ENCODE measurements around the gene FYTTD1. TPM values are rescaled to one million over a fixed set of nuclear protein-coding genes. Genes with fewer than 3 reads are reported as not detected.
A peak's percentile ranks its signal among the peaks of the same experiment; 100 is the strongest.
"Not testable (repeated sequence)": the region's sequence is repeated elsewhere in the genome, so short reads cannot be mapped to it uniquely, and the experiment has no call there.

The FYTTD1 gene
- total and polyA plus RNA-seq, 2 of the 4 experiments (the other 2 are of a cell fraction): 20.4 to 50.2 TPM

- Histone ChIP-seq H3K9me1 (ENCODE audit: insufficient read depth, low read length) (peaks cover 3% of the 10 kb centered on the region), H3K36me3 (ENCODE audit: control insufficient read depth, insufficient read depth, low read length) (no peaks in the 10 kb centered on the region), H2AK5ac (ENCODE audit: low read depth, low read length) (no peak overlapping the region), H3K4me3 (ENCODE audit: insufficient read depth, low read depth, low read length) (no peak overlapping the region), H3K4me1 (ENCODE audit: control insufficient read depth, insufficient read depth, low read length) (0 out of 2 replicates have a peak, but pooled peaks cover 2% of the 10 kb centered on the region), H3K18ac (ENCODE audit: low read depth, low read length) (no peak overlapping the region), H3K14ac (replicated peaks; ENCODE audit: low read depth, low read length) (0 out of 2 replicates have a peak overlapping the region, but pooled peaks have one; percentile 4), H3K27me3 (ENCODE audit: control insufficient read depth, insufficient read depth, low read length) (no peaks in the 10 kb centered on the region), H2BK20ac (ENCODE audit: low read depth, low read length) (no peak overlapping the region), H2BK120ac (ENCODE audit: low read depth, low read length) (no peak overlapping the region), H3K4me2 (ENCODE audit: low read depth, low read length) (peak overlapping the region; percentile 55; the same call in 1 of the 2 replicates), H2AK9ac (replicated peaks; ENCODE audit: low read depth, low read length, poor library complexity) (peak overlapping the region; percentile 73), H3K9ac (ENCODE audit: low read depth, low read length) (no peak overlapping the region), H2AFZ (replicated peaks; ENCODE audit: low read length, poor library complexity) (no peak overlapping the region), H3K27ac (ENCODE audit: insufficient read depth, low read length) (no peak overlapping the region), H4K5ac (ENCODE audit: low read depth, low read length) (no peak overlapping the region), H3K56ac (ENCODE audit: extremely low read depth, insufficient read depth, low read length) (no peak overlapping the region), H3K4ac (ENCODE audit: low read depth, low read length) (no peak overlapping the region), H3K23ac (ENCODE audit: low read depth, low read length) (no peak overlapping the region), H2BK15ac (ENCODE audit: low read depth, low read length) (no peak overlapping the region), H3K9me3 (ENCODE audit: control insufficient read depth, insufficient read depth, low read length) (no peaks in the 10 kb centered on the region), H4K20me1 (ENCODE audit: insufficient read depth, low read length) (no peaks in the 10 kb centered on the region), H4K91ac (ENCODE audit: insufficient read depth, low read depth, low read length) (no peak overlapping the region), H3K79me1 (ENCODE audit: low read depth in 1 of 2, low read length in 2 of 2) (peaks cover 30 to 50% of the 10 kb centered on the region in 2 experiments), H2BK5ac (ENCODE audit: low read depth, low read length, poor library complexity, severe bottlenecking) (no peak overlapping the region), H4K8ac (ENCODE audit: low read depth in 2 of 2, low read length in 2 of 2) (0 out of 4 replicates have a peak overlapping the region, but pooled peaks of 1 of the 2 experiments have one; percentile 5)
- ChIA-PET POLR2A (ENCODE audit: unreplicated experiment) (no interaction called here), CTCF (interaction anchor here (1.1 kb wide), 1 partner anchor 17 kb away, joined by 3 read pairs; no protein-coding TSS in a partner anchor)
- TF ChIP-seq MAFK (IDR thresholded peaks at IDR 0.05; ENCODE audit: low read depth, low read length) (peak; percentile 67), POLR2A (IDR thresholded peaks at IDR 0.05; ENCODE audit: low read depth, low read length) (no peak), FOS (IDR thresholded peaks at IDR 0.05; ENCODE audit: low read depth, low read length) (no peak), RFX5 (IDR thresholded peaks at IDR 0.05; ENCODE audit: low read depth, low read length) (no peak), MAZ (IDR thresholded peaks at IDR 0.05; ENCODE audit: borderline replicate concordance, low read depth, low read length) (no peak), MXI1 (IDR thresholded peaks at IDR 0.05; ENCODE audit: borderline replicate concordance, low read depth, low read length) (no peak), SMC3 (IDR thresholded peaks at IDR 0.05; ENCODE audit: low read depth, low read length) (no peak), CEBPB (IDR thresholded peaks at IDR 0.05; ENCODE audit: low read depth, low read length) (no peak), RCOR1 (IDR thresholded peaks at IDR 0.05; ENCODE audit: insufficient replicate concordance, low read length) (no peak)
- no TSS peak for BruUV-seq (replicated peaks)
- DNase-seq (peak; percentile 82), ATAC-seq (ENCODE audit: low read depth) (peak; percentile 94)
- no CpG with 5 or more reads among the region's 2 CpGs for WGBS, 2 experiments (ENCODE audit: extremely low coverage in 2 of 2, insufficient read length in 1 of 2)
- intact Hi-C loops (cut with micrococcal nuclease) (no loop called here), in situ Hi-C loops (cut with MboI; ENCODE audit: low sequenced_read_pairs) (no loop called here), dilution Hi-C loops (cut with HindIII; ENCODE audit: low sequenced_read_pairs, unreplicated experiment) (no loop called here)
Observed at GRCh38 chr3:197730200-197730599, 19.5 kb upstream of the FYTTD1 start.

- no CpG with 5 or more reads among the region's 5 CpGs for WGBS, 2 experiments (ENCODE audit: extremely low coverage in 2 of 2, insufficient read length in 1 of 2)
- H3K23ac ChIP-seq (ENCODE audit: low read depth, low read length); H4K20me1 ChIP-seq (ENCODE audit: insufficient read depth, low read length); H3K4me2 ChIP-seq (ENCODE audit: low read depth, low read length); H3K56ac ChIP-seq (ENCODE audit: extremely low read depth, insufficient read depth, low read length); H3K27ac ChIP-seq (ENCODE audit: insufficient read depth, low read length); H3K4ac ChIP-seq (ENCODE audit: low read depth, low read length); H2AK9ac ChIP-seq (replicated peaks; ENCODE audit: low read depth, low read length, poor library complexity); H3K9ac ChIP-seq (ENCODE audit: low read depth, low read length); POLR2A ChIA-PET (ENCODE audit: unreplicated experiment); H4K8ac ChIP-seq (ENCODE audit: low read depth in 2 of 2, low read length in 2 of 2); H3K4me3 ChIP-seq (ENCODE audit: insufficient read depth, low read depth, low read length); DNase-seq; H2BK15ac ChIP-seq (ENCODE audit: low read depth, low read length); H2AK5ac ChIP-seq (ENCODE audit: low read depth, low read length); H2AFZ ChIP-seq (replicated peaks; ENCODE audit: low read length, poor library complexity); ATAC-seq (ENCODE audit: low read depth); H3K9me1 ChIP-seq (ENCODE audit: insufficient read depth, low read length); in situ Hi-C loops (cut with MboI; ENCODE audit: low sequenced_read_pairs); H3K27me3 ChIP-seq (ENCODE audit: control insufficient read depth, insufficient read depth, low read length); H3K4me1 ChIP-seq (ENCODE audit: control insufficient read depth, insufficient read depth, low read length); H2BK120ac ChIP-seq (ENCODE audit: low read depth, low read length); H3K9me3 ChIP-seq (ENCODE audit: control insufficient read depth, insufficient read depth, low read length); intact Hi-C loops (cut with micrococcal nuclease); dilution Hi-C loops (cut with HindIII; ENCODE audit: low sequenced_read_pairs, unreplicated experiment); H4K5ac ChIP-seq (ENCODE audit: low read depth, low read length); H3K18ac ChIP-seq (ENCODE audit: low read depth, low read length); BruUV-seq (replicated peaks); H2BK5ac ChIP-seq (ENCODE audit: low read depth, low read length, poor library complexity, severe bottlenecking); H3K14ac ChIP-seq (replicated peaks; ENCODE audit: low read depth, low read length); H4K91ac ChIP-seq (ENCODE audit: insufficient read depth, low read depth, low read length); H3K36me3 ChIP-seq (ENCODE audit: control insufficient read depth, insufficient read depth, low read length); H2BK20ac ChIP-seq (ENCODE audit: low read depth, low read length): not testable (repeated sequence)
- H3K79me1 ChIP-seq (ENCODE audit: low read depth in 1 of 2, low read length in 2 of 2): peaks cover 32 to 50% of the 10 kb centered on the region in 2 experiments
- CTCF ChIA-PET: interaction anchor here (1.1 kb wide), 1 partner anchor 17 kb away, joined by 3 read pairs; no protein-coding TSS in a partner anchor
Observed at GRCh38 chr3:197730770-197731169, 18.9 kb upstream of the FYTTD1 start.
